NCI-H2227 (cell line): ENCODE measurements around the gene TRABD2B.
"Not testable (repeated sequence)": the region's sequence is repeated elsewhere in the genome, so short reads cannot be mapped to it uniquely, and the experiment has no call there.

ENCODE experiments used
- DNase-seq: peaks from one replicate; lab custom pipeline; 2025; ENCODE audit not compliant: unreplicated experiment; lab: John Stamatoyannopoulos, UW

TRABD2B gene

GRCh38 chr1:47970882-47971281 lies 26.3 kb downstream of the TRABD2B start:
- DNase-seq = no peak

- no peak for DNase-seq
Observed at GRCh38 chr1:47969478-47969877, 27.7 kb downstream of the TRABD2B start.

GRCh38 chr1:47968556-47968888 lies 28.7 kb downstream of the TRABD2B start:
- DNase-seq = no peak

GRCh38 chr1:47967864-47968555 lies 29.2 kb downstream of the TRABD2B start:
- DNase-seq = no peak

- no peak for DNase-seq
Observed at GRCh38 chr1:47965816-47966215, 31.4 kb downstream of the TRABD2B start.

GRCh38 chr1:47964636-47965035 lies 32.5 kb downstream of the TRABD2B start:
- no peak for DNase-seq

GRCh38 chr1:47963568-47964358 lies 33.4 kb downstream of the TRABD2B start:
- no peak for DNase-seq

- DNase-seq = no peak
Observed at GRCh38 chr1:47962750-47963492, 34.3 kb downstream of the TRABD2B start.

GRCh38 chr1:47961835-47962234 lies 35.4 kb downstream of the TRABD2B start:
- DNase-seq = not testable (repeated sequence)

- not testable (repeated sequence) for DNase-seq
Observed at GRCh38 chr1:47956491-47956890, 40.7 kb downstream of the TRABD2B start.

GRCh38 chr1:47953661-47954060 lies 43.5 kb downstream of the TRABD2B start:
- no peak for DNase-seq

GRCh38 chr1:47951545-47952235 lies 45.5 kb downstream of the TRABD2B start:
- DNase-seq = no peak

- DNase-seq = no peak
Observed at GRCh38 chr1:47951026-47951425, 46.2 kb downstream of the TRABD2B start.

GRCh38 chr1:47950471-47950870 lies 46.7 kb downstream of the TRABD2B start:
- no peak for DNase-seq

- no peak for DNase-seq
Observed at GRCh38 chr1:47948126-47948525, 49.1 kb downstream of the TRABD2B start.

GRCh38 chr1:47947531-47947930 lies 49.7 kb downstream of the TRABD2B start:
- no peak for DNase-seq

GRCh38 chr1:47944561-47944960 lies 52.6 kb downstream of the TRABD2B start:
- DNase-seq = no peak

GRCh38 chr1:47942240-47942629 lies 55.0 kb downstream of the TRABD2B start:
- no peak for DNase-seq

- no peak for DNase-seq
Observed at GRCh38 chr1:47941609-47942239, 55.5 kb downstream of the TRABD2B start.

GRCh38 chr1:47940779-47941178 lies 56.4 kb downstream of the TRABD2B start:
- no peak for DNase-seq

GRCh38 chr1:47940326-47940725 lies 56.9 kb downstream of the TRABD2B start:
- no peak for DNase-seq
